Measurements from ENCODE around the gene GATAD2A.
"Not testable (repeated sequence)": the region's sequence is repeated elsewhere in the genome, so short reads cannot be mapped to it uniquely, and the experiment has no call there.

The GATAD2A gene

DNA sequence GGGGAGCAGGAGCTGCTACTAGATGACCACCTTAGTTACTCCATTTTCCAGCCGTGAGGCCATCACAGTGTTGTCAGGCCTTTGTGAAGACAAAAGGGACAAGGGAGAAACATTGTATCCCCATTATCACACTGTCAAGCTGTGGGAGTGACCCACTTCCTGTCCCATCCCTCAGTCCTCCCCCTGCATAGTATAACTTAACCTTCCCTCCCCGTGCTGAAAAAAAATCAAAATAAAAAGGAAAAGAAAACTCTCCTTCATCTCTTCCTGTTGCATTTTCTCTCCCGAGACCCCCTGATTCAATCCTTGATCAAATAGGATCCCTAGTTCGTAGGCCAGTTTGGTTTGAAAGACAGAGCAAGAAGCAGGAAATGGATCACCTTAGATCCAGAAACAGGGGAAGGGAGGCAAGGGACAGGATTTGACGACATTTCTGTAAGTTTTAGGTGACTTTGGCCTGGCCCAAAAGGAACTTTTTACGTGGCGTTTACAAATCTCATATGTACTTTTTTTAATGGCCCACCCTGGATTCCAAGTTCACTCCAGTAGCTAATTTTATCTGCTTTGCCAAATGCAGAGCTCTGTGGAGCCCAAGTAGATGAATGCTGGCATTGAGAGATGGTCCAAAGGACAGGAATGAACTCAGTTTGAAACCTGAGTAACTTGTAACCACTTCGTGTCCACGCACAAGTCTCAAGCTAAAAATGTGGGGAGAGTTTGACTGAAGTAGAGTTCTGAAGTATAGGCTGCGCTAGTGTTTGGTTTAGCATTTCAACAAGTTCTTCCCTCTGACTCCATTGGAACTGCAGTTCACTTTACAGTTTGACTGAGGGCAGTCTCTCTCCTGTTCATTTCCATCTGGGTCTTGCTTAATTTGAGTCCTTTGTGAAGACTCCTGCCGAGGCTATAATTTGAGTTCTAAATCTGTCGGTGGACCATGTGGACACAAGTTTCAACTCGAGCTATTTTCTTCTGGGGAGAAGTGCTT is 16.6 kb upstream of the GATAD2A start:
- DNase-seq = no peak

DNA sequence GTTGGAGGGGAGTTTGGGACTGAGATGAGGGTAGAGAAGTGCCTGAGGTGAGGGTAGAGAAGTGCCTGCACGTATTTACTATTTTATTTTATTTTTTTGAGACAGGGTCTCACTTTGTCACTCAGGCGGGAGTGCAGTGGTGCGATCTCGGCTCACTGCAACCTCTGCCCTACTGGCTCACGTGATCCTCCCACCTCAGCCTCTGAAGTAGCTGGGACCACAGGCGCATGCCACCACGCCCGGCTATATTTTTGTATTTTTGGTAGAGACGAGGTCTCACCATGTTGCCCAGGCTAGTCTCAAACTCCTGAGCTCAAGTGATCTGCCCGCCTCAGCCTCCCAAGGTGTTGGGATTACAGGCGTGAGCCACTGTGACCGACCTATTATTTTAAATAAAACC is 15.8 kb upstream of the GATAD2A start:
- DNase-seq = not testable (repeated sequence)

DNA sequence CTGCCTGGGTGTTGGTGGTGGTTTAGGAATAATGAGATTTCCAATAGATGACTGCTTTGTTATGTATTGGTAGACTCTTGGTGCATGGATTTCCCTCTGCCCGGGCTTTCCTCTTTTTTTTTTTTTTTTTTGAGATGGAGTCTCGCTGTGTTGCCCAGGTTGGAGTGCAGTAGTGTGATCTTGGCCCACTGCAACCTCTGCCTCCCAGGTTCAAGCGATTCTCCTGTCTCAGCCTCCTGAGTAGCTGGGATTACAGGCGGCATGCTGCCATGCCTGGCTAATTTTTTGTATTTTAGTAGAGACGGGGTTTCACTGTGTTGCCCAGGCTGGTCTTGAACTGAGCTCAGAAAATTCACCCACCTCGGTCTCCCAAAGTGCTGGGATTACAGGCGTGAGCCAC is 11.1 kb upstream of the GATAD2A start:
- not testable (repeated sequence) for DNase-seq

- no peak for DNase-seq
These were observed 5.6 kb upstream of the GATAD2A start for GRCh38 chr19:19399733-19400433.

GRCh38 chr19:19402656-19403372 is 2.7 kb upstream of the GATAD2A start:
- no peak for DNase-seq

DNA sequence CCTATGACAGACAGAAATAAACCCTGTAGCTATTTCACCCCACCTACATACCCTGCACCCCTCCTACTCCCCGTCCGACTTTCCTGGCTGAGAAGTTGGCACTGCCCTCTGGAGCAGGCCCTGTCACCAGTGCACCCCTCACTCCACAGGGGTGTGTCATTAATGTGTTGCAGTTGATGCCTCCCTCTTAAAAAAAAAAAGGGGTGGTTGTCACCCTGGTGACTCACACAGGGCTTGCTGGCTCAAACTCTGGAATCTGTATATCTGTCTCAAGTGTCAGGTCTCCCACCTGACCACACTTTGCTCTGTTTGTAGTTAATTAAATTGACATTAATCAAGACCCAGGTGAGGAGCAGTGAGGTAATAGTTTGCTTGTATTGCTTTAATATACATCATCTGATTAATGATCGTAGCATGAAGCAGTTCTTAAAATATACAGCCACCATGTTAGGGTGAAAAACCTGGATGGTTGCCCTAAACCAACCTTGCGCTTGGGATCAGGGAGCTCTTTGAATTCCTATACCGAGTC is 2.0 kb upstream of the GATAD2A start:
- no peak for DNase-seq

- peak; percentile 35 for DNase-seq
These were observed 749 bp downstream of the GATAD2A start for GRCh38 chr19:19405971-19406877.

DNA sequence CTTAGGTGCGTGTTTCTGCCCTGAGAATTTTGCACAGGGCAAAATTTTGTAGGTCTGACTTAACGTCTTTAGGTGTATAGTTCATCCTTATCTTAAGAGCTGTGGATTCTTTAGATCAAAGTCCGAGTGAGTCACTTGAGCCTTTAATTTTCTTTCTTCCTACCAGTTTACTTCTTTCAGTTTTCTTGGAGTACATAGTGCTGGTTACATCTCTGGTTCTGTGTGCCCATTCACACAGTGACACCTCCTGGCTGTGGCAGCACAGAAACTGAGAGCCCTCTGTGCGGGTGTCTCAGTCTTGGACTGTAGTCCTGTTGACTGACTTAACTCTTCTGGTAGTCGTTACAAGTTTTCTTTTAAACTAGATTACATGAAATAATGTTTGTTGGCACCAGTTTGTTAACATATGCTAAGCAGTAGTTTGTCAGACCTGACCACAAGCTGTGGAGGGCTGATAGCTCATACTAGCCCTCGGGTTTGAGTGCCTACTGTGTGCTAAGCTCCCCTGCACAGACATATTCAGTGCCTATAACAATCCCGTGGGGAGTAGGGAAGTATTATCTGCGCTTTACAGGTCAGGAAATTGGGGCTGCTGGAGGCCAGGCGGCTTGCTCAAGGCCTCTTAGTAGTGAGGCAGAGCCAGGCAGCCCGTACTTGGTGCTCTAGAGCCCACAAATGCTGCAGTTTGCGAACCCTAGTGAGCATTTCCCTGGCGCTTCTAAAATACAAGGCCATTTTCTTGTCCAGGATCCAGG is 1.6 kb downstream of the GATAD2A start:
- DNase-seq = peak; percentile 40

- DNase-seq = no peak
These were observed 2.1 kb downstream of the GATAD2A start for GRCh38 chr19:19407633-19407930.

DNA sequence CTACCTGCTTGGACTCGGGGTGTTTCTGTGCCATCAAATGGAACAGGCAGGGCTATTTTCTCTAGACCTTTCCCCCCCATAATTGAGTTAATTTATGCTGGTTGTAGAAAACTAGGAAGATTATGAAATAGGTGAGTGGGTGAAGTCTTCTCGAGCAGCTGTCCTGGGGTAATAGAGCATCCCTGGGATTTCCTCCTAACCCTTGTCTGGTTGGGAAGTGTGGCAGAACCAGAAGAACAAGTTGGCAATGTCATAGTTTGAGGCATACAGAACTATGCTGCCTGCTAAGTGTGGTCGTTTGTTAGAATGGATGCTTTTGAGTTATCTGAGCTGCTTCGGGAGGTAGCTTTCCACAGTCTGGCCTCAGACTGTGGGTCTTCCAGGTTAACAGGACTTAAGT is 3.7 kb downstream of the GATAD2A start:
- no peak for DNase-seq

DNA sequence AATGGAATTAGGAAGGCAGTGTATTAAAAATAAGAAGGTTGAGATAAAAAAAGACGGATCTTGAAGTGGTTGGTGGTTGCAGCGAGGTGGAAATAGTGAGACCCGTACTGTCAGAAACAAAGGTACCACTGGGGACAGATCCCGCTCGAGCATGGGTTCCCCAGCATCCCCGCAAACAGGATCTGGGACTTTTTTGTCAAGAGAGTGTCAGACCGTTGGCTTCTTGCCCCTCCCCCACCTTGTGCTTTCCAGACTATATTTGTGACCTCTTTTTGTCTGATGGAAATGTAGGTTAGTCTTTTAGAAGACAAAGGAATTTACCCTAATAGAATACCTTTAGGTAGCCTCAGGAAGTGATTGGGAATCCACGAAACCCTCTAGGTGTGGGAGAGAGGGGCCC is 4.2 kb downstream of the GATAD2A start:
- no peak for DNase-seq

GRCh38 chr19:19410553-19411550 is 5.4 kb downstream of the GATAD2A start:
- no peak for DNase-seq

DNA sequence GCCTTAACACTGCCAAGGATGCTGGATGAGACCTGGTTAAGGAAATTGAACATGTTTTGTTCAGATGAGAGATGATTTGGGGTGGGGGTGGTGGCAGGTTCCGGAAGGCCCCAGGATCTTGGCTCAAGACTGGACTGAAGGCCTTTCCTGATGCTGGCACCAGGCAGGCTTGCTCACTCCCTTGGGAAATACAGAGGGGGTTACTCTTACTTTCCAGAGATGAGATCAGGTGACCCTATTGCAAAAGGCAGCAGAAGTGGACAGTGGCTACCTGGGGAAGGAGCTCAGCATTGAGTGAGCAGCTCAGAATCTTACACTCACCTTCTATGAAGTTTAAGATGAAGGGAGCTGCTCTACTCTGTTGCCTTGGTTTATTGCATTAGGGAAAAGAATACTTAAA is 10.8 kb downstream of the GATAD2A start:
- no peak for DNase-seq

DNA sequence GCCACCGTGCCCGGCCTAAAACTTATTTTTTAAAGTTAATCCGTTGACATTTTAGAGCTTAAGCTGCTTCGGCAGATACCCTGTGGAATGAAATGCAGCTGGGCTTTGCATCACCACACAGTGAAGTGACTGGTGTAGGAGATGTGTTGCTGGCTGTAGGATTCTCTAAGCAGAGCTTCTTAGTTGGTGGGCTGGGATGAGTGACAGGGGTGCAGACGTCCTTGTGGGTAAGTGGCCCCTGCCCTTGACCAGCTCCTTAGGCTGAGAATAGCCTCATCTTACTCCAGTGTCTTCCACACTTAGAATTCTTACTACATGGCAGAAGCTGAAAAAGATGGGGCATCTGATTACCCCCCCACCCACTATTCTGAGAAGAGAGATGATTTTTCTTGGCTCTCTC is 11.6 kb downstream of the GATAD2A start:
- DNase-seq = no peak

GRCh38 chr19:19417628-19418245 is 12.3 kb downstream of the GATAD2A start:
- no peak for DNase-seq

- no peak for DNase-seq
These were observed 13.2 kb downstream of the GATAD2A start for GRCh38 chr19:19418555-19419260.

- no peak for DNase-seq
These were observed 15.3 kb downstream of the GATAD2A start for GRCh38 chr19:19420570-19421298.

GRCh38 chr19:19421299-19421696 is 15.8 kb downstream of the GATAD2A start:
- no peak for DNase-seq

Data from central memory CD4-positive, alpha-beta T cell (primary cell).